ENCODE data around the gene SOX14.

The SOX14 gene

GRCh38 chr3:137768361-137769321 lies 4.5 kb downstream of the SOX14 start:
- no peak for DNase-seq

GRCh38 chr3:137769322-137770065 lies 5.4 kb downstream of the SOX14 start:
- DNase-seq = no peak

GRCh38 chr3:137770066-137770834 lies 6.1 kb downstream of the SOX14 start:
- DNase-seq = no peak

- DNase-seq = no peak
These were observed 6.8 kb downstream of the SOX14 start for GRCh38 chr3:137770835-137771399.

- DNase-seq = no peak
These were observed 7.5 kb downstream of the SOX14 start for GRCh38 chr3:137771401-137772213.

- no peak for DNase-seq
These were observed 8.3 kb downstream of the SOX14 start for GRCh38 chr3:137772214-137772955.

GRCh38 chr3:137778941-137779340 lies 14.8 kb downstream of the SOX14 start:
- no peak for DNase-seq

GRCh38 chr3:137787529-137787928 lies 23.4 kb downstream of the SOX14 start:
- DNase-seq = no peak

GRCh38 chr3:137789236-137789635 lies 25.1 kb downstream of the SOX14 start:
- DNase-seq = no peak

- DNase-seq = peak; percentile 36
These were observed 28.6 kb downstream of the SOX14 start for GRCh38 chr3:137792626-137793271.

- DNase-seq = no peak
These were observed 32.9 kb downstream of the SOX14 start for GRCh38 chr3:137796993-137797392.

GRCh38 chr3:137803215-137803614 lies 39.1 kb downstream of the SOX14 start:
- DNase-seq = no peak

GRCh38 chr3:137807998-137808397 lies 43.9 kb downstream of the SOX14 start:
- no peak for DNase-seq

GRCh38 chr3:137809509-137809908 lies 45.4 kb downstream of the SOX14 start:
- DNase-seq = no peak

GRCh38 chr3:137812023-137812422 lies 47.9 kb downstream of the SOX14 start:
- no peak for DNase-seq

- DNase-seq = no peak
These were observed 51.1 kb downstream of the SOX14 start for GRCh38 chr3:137815251-137815650.

Data from hematopoietic multipotent progenitor cell treated with erythropoietin and hydrocortisone succinate and interleukin-3 and kit ligand, for 6 days (in vitro differentiated cells).